Measurements from ENCODE around the gene LNX1. TPM values are rescaled to one million over a fixed set of nuclear protein-coding genes. Genes with fewer than 3 reads are reported as not detected.
"Not testable (repeated sequence)": the region's sequence is repeated elsewhere in the genome, so short reads cannot be mapped to it uniquely, and the experiment has no call there.

The LNX1 gene
- total RNA-seq, 1 donor from 2014 or later = 0.34 TPM

GRCh38 chr4:53419208-53419607 lies 172.1 kb downstream of the LNX1 start:
- Histone ChIP-seq H3K79me2 (ENCODE audit: low read depth) (peaks cover 11% of the 10 kb centered on the region), H3K4me1 (no peaks in the 10 kb centered on the region), H3K27ac (no peak overlapping the region), H3K36me3 (no peaks in the 10 kb centered on the region), H3F3A (ENCODE audit: low read depth) (no peaks in the 10 kb centered on the region), H2AFZ (replicated peaks) (no peak overlapping the region), H3K4me3 (no peak overlapping the region), H3K9me3 (ENCODE audit: low read depth) (no peaks in the 10 kb centered on the region), H4K20me1 (ENCODE audit: low read depth) (no peaks in the 10 kb centered on the region), H3K4me2 (no peak overlapping the region), H3K9ac (no peak overlapping the region), H3K27me3 (no peaks in the 10 kb centered on the region)
- Mint-ChIP-seq H3K36me3 (peaks cover 6% of the 10 kb centered on the region), H3K27me3 (ENCODE audit: insufficient read depth, low read depth) (no peaks in the 10 kb centered on the region), H3K4me3 (no peak overlapping the region), H3K4me1 (no peaks in the 10 kb centered on the region), H3K27ac (no peak overlapping the region), H3K9me3 (no peaks in the 10 kb centered on the region)
- no peak for DNase-seq (ENCODE audit: low spot score)
- TF ChIP-seq, protein P1, sequence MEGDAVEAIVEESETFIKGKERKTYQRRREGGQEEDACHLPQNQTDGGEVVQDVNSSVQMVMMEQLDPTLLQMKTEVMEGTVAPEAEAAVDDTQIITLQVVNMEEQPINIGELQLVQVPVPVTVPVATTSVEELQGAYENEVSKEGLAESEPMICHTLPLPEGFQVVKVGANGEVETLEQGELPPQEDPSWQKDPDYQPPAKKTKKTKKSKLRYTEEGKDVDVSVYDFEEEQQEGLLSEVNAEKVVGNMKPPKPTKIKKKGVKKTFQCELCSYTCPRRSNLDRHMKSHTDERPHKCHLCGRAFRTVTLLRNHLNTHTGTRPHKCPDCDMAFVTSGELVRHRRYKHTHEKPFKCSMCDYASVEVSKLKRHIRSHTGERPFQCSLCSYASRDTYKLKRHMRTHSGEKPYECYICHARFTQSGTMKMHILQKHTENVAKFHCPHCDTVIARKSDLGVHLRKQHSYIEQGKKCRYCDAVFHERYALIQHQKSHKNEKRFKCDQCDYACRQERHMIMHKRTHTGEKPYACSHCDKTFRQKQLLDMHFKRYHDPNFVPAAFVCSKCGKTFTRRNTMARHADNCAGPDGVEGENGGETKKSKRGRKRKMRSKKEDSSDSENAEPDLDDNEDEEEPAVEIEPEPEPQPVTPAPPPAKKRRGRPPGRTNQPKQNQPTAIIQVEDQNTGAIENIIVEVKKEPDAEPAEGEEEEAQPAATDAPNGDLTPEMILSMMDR (IDR thresholded peaks at IDR 0.05) = no peak
- TF ChIP-seq EZH2 (IDR thresholded peaks at IDR 0.05) (no peak), EZH2phosphoT487 (IDR thresholded peaks at IDR 0.05) (no peak)

- not testable (repeated sequence) for H3K27me3 ChIP-seq; H3K4me1 ChIP-seq; H3K4me3 Mint-ChIP-seq; H3K4me1 Mint-ChIP-seq; H3K4me2 ChIP-seq; H3K9me3 ChIP-seq (ENCODE audit: low read depth); H3K27ac ChIP-seq; H3K27ac Mint-ChIP-seq; H3K4me3 ChIP-seq; DNase-seq (ENCODE audit: low spot score); H3K27me3 Mint-ChIP-seq (ENCODE audit: insufficient read depth, low read depth); H3K9ac ChIP-seq; H3K36me3 ChIP-seq; H3F3A ChIP-seq (ENCODE audit: low read depth); H2AFZ ChIP-seq (replicated peaks)
- peaks cover 64% of the 10 kb centered on the region for H3K79me2 ChIP-seq (ENCODE audit: low read depth)
- H3K9me3 Mint-ChIP-seq = peaks cover 29% of the 10 kb centered on the region
- H3K36me3 Mint-ChIP-seq = peaks cover 40% of the 10 kb centered on the region
- H4K20me1 ChIP-seq (ENCODE audit: low read depth) = peaks cover 10% of the 10 kb centered on the region
Measured at GRCh38 chr4:53409479-53409878, 181.8 kb downstream of the LNX1 start.

Other genes starting within 250 kb of the LNX1 start
- 4.4 and 4.8 TPM in 2 replicates for gene SCFD2, start 225.4 kb downstream of the LNX1 start, total RNA-seq (ENCODE audit: low replicate concordance)
- gene FIP1L1, start 213.8 kb downstream of the LNX1 start, total RNA-seq (ENCODE audit: low replicate concordance) = 66.5 and 88.5 TPM in 2 replicates

All from neural progenitor cell (in vitro differentiated cells).